ENCODE data around the gene MRO.

DNA sequence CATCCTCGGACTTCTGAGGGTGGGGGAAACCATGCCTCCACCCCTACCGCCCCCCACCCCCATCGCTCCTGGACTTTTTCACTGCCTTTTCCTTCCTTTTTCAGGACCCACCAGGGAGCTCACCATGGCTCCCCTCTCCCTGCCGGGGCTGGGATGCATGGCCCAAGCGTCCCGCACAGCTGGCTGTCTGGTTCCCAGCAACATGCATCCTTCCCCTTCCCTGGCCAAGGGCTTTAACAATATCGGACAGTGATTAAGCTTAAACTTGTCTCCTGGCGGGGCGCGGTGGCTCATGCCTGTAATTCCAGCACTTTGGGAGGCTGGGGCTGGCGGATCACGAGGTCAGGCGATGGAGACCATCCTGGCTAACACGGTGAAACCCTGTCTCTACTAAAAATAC is 44.1 kb downstream of the MRO start:
- TF ChIP-seq, protein P1, sequence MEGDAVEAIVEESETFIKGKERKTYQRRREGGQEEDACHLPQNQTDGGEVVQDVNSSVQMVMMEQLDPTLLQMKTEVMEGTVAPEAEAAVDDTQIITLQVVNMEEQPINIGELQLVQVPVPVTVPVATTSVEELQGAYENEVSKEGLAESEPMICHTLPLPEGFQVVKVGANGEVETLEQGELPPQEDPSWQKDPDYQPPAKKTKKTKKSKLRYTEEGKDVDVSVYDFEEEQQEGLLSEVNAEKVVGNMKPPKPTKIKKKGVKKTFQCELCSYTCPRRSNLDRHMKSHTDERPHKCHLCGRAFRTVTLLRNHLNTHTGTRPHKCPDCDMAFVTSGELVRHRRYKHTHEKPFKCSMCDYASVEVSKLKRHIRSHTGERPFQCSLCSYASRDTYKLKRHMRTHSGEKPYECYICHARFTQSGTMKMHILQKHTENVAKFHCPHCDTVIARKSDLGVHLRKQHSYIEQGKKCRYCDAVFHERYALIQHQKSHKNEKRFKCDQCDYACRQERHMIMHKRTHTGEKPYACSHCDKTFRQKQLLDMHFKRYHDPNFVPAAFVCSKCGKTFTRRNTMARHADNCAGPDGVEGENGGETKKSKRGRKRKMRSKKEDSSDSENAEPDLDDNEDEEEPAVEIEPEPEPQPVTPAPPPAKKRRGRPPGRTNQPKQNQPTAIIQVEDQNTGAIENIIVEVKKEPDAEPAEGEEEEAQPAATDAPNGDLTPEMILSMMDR (IDR thresholded peaks at IDR 0.05) = no peak
- no peak for TF ChIP-seq POLR2A (IDR thresholded peaks at IDR 0.05)

Data from uterus (tissue), 2 donors.